B cell (primary cell): Measurements from ENCODE around the gene CXXC4. TPM values are rescaled to one million over a fixed set of nuclear protein-coding genes. Genes with fewer than 3 reads are reported as not detected.

ENCODE experiments used
- ATAC-seq: fragments of 200-7000 bp; cut with Tn5 transposase; one replicate; pipeline ENCODE4 v1.10.0; 2021; ENCODE audit warnings: low read depth, mild to moderate bottlenecking, moderate number of reproducible peaks, moderate library complexity
- CTCF ChIA-PET: fragments of 350-600 bp; sonication (Branson Sonifier 250); formaldehyde crosslinking; loops from one replicate; lab custom pipeline; 2021; ENCODE audit warnings: antibody characterized with exemption, inconsistent platforms; lab: Charles Lee
- POLR2A ChIA-PET: fragments of 350-600 bp; sonication (Branson Sonifier 250); formaldehyde crosslinking; loops from one replicate; lab custom pipeline; 2021; ENCODE audit warnings: antibody characterized with exemption; lab: Charles Lee
- DNase-seq: peaks from one replicate; pipeline ENCODE4 v3.0.0; 2013
- H2AFZ ChIP-seq: 2 replicates; pipeline ENCODE4 v1.6.1; 2012; ENCODE audit warnings: mild to moderate bottlenecking, low read depth, low read length; ENCODE audit not compliant: insufficient read depth, poor library complexity, severe bottlenecking
- H3K27ac ChIP-seq, 2 donors: 1 replicate in 1 of 2; 2 replicates in 1 of 2; pipeline ENCODE4 v1.5.1; 2012 to 2013; ENCODE audit warnings: low read length in 2 of 2, mild to moderate bottlenecking in 2 of 2, moderate library complexity in 1 of 2
- H3K27me3 ChIP-seq, 4 experiments: fragments of 200-600 bp in 1 of 4; sonication (generic) in 1 of 4; replicated peaks in 1 of 4; 1 replicate in 2 of 4; 2 replicates in 2 of 4; pipeline versions ENCODE4 v1.6.1 to v1.7.0; 2013 to 2016; ENCODE audit warnings: low read length in 3 of 4, mild to moderate bottlenecking in 2 of 4, mixed read lengths in 1 of 4, moderate library complexity in 1 of 4; ENCODE audit not compliant: insufficient read depth in 4 of 4, control insufficient read depth in 3 of 4; ENCODE audit errors: control extremely low read depth in 1 of 4
- H3K36me3 ChIP-seq, 2 experiments: replicated peaks in 1 of 2; 1 replicate in 1 of 2; 2 replicates in 1 of 2; pipeline versions ENCODE4 v1.6.1 to v1.7.1; 2013; ENCODE audit warnings: low read length in 1 of 2; ENCODE audit not compliant: insufficient read depth in 2 of 2, control insufficient read depth in 1 of 2; ENCODE audit errors: control extremely low read depth in 1 of 2, extremely low read depth in 1 of 2
- H3K4me1 ChIP-seq, 2 donors: fragments of 200-600 bp in 1 of 2; sonication (generic) in 1 of 2; 1 replicate in 1 of 2; 2 replicates in 1 of 2; pipeline versions ENCODE4 v1.5.1 to v1.6.1; 2013 to 2017; ENCODE audit warnings: low read length in 2 of 2; ENCODE audit not compliant: control insufficient read depth in 2 of 2, insufficient read depth in 2 of 2
- H3K4me2 ChIP-seq: replicated peaks from 2 replicates; pipeline ENCODE3; 2012; ENCODE audit warnings: mild to moderate bottlenecking, low read depth, low read length; ENCODE audit not compliant: poor library complexity, severe bottlenecking
- H3K4me3 ChIP-seq, 5 experiments: fragments of 200-600 bp in 1 of 5; sonication (generic) in 1 of 5; 1 replicate in 3 of 5; 2 replicates in 2 of 5; pipeline versions ENCODE4 v1.5.1 to v1.7.0; 2011 to 2016; ENCODE audit warnings: low read length in 4 of 5, mild to moderate bottlenecking in 4 of 5, low read depth in 2 of 5, control low read depth in 1 of 5, moderate library complexity in 1 of 5; ENCODE audit not compliant: insufficient read depth in 1 of 5; ENCODE audit errors: control extremely low read depth in 1 of 5, extremely low read depth in 1 of 5
- H3K79me2 ChIP-seq: fragments of 200-600 bp; sonication (generic); one replicate; pipeline ENCODE4 v1.6.0; 2016; ENCODE audit warnings: low read length; ENCODE audit not compliant: control insufficient read depth, insufficient read depth
- H3K9ac ChIP-seq: fragments of 200-600 bp; sonication (generic); 2 replicates; pipeline ENCODE4 v1.6.1; 2017; ENCODE audit warnings: mild to moderate bottlenecking, low read length, moderate library complexity
- H3K9me3 ChIP-seq, 3 donors: one replicate each; pipeline versions ENCODE4 v1.6.1 to v1.7.1; 2013; ENCODE audit warnings: low read length in 2 of 3; ENCODE audit not compliant: control insufficient read depth in 2 of 3, insufficient read depth in 1 of 3; ENCODE audit errors: control extremely low read depth in 1 of 3
- H4K20me1 ChIP-seq: 2 replicates; pipeline ENCODE4 v1.6.0; 2012; ENCODE audit warnings: mild to moderate bottlenecking, low read length; ENCODE audit not compliant: insufficient read depth, control insufficient read depth, poor library complexity, severe bottlenecking
- H3K27ac Mint-ChIP-seq: one replicate; pipeline ENCODE4 v1.8.0; 2021; ENCODE audit warnings: mixed read lengths
- H3K27me3 Mint-ChIP-seq: one replicate; pipeline ENCODE4 v1.8.0; 2021; ENCODE audit warnings: mixed read lengths
- H3K4me1 Mint-ChIP-seq: one replicate; pipeline ENCODE4 v1.8.0; 2021; ENCODE audit warnings: mixed read lengths
- H3K4me3 Mint-ChIP-seq: one replicate; pipeline ENCODE4 v1.8.0; 2021; ENCODE audit warnings: mixed read lengths
- H3K9me3 Mint-ChIP-seq: one replicate; pipeline ENCODE4 v1.8.0; 2022; ENCODE audit warnings: mixed read lengths; ENCODE audit not compliant: insufficient read depth
- EZH2 ChIP-seq: IDR thresholded peaks from 2 replicates; pipeline ENCODE4 v1.6.1; 2012; ENCODE audit warnings: borderline replicate concordance, low read depth, mild to moderate bottlenecking, moderate library complexity, low read length; ENCODE audit not compliant: insufficient read depth, poor library complexity, severe bottlenecking
- WGBS: methylation state at CpG from one replicate; pipeline ENCODE4 v1.1.5; 2013; ENCODE audit warnings: missing lambda C conversion rate; ENCODE audit not compliant: insufficient coverage; 5-methylcytosine and 5-hydroxymethylcytosine counted together
- intact Hi-C: fragments of 100-400 bp; cut with micrococcal nuclease; formaldehyde crosslinking; loops from one replicate; pipeline ENCODE4 v1.10.0; 2022
- polyA plus RNA-seq: library from polyadenylated mRNA; depleted of rRNA; stranded (reverse); fragments of >200 nt; gene quantifications from 2 replicates; pipeline ENCODE4 v1.2.3, GENCODE V29; 2012
- total RNA-seq, 2 donors: library from RNA; stranded (reverse); fragments of 120-200 nt in 1 of 2; gene quantifications; 1 replicate in 1 of 2; 2 replicates in 1 of 2; pipeline versions ENCODE4 v1.2.3 to v1.2.4, GENCODE V29; 2013 to 2022
- TF ChIP-seq, protein P1 (sequence below): fragments of 200-600 bp; IDR thresholded peaks from one replicate; pipeline ENCODE4 v1.8.0; 2022; ENCODE audit warnings: antibody characterized with exemption, mild to moderate bottlenecking

The CXXC4 gene
- total and polyA plus RNA-seq, 2 donors (not counting 1 experiment from before 2014, with no cell fraction given), result not detected

DNA sequence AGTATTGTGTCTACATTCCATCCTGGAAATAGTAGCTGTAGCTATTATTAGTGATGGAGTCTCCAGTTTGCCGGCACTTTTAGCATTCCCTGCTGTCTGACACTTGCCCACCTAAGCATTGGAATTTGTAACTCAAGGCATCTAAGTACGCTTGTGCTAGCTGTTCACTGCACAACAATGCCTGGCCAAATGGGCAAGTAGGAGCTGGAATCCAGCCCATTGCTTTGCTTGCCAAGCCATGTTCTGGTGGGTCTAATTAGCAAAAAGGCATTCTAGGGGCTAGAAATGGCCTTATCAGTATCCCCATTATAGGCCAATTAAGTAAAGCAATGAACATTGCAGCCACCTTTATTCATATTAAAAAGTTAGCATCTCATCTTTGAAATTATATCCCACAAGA, 7.8 kb upstream of the CXXC4 start:
- CTCF ChIA-PET, result no interaction called here

DNA sequence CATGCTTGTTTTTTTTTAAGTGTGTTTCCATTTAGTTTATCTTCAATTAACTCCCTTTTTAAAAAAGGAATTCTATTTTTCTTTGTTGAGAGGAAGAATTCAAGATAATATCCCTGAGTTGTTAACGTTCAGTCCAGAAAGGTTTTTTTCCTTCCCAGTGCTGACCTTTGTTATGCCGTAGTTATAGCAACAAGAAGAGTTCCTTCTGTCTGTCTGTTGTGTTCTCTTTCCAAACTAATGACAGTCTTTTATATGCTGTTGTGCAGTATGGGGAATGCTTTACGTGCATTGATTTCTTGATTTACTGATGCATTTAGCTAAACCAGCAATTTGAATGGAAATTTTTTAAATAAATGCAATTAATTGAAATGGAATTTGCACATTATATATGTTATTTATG, 6.6 kb upstream of the CXXC4 start:
- WGBS, result no CpG with 5 or more reads among the region's 3 CpGs
- CTCF ChIA-PET, result no interaction called here
- Mint-ChIP-seq H3K4me3 (no peak overlapping the region), H3K9me3 (no peaks in the 10 kb centered on the region), H3K27ac (no peak overlapping the region), H3K4me1 (no peaks in the 10 kb centered on the region), H3K27me3 (peaks cover 42% of the 10 kb centered on the region)
- Histone ChIP-seq H3K4me1 (no peaks in the 10 kb centered on the region), H3K4me2 (no peak overlapping the region), H3K4me3 (no peak overlapping the region), H3K79me2 (no peaks in the 10 kb centered on the region), H3K9ac (no peak overlapping the region), H3K36me3 (no peaks in the 10 kb centered on the region), H3K27me3 (peaks cover 0 to 4% (median 3%) of the 10 kb centered on the region in 4 experiments), H4K20me1 (no peaks in the 10 kb centered on the region), H3K27ac (no peak overlapping the region), H2AFZ (no peak overlapping the region), H3K9me3 (no peaks in the 10 kb centered on the region)
- ATAC-seq, result no peak
- POLR2A ChIA-PET, result no interaction called here
- intact Hi-C loops, result no loop called here
- TF ChIP-seq, protein P1, sequence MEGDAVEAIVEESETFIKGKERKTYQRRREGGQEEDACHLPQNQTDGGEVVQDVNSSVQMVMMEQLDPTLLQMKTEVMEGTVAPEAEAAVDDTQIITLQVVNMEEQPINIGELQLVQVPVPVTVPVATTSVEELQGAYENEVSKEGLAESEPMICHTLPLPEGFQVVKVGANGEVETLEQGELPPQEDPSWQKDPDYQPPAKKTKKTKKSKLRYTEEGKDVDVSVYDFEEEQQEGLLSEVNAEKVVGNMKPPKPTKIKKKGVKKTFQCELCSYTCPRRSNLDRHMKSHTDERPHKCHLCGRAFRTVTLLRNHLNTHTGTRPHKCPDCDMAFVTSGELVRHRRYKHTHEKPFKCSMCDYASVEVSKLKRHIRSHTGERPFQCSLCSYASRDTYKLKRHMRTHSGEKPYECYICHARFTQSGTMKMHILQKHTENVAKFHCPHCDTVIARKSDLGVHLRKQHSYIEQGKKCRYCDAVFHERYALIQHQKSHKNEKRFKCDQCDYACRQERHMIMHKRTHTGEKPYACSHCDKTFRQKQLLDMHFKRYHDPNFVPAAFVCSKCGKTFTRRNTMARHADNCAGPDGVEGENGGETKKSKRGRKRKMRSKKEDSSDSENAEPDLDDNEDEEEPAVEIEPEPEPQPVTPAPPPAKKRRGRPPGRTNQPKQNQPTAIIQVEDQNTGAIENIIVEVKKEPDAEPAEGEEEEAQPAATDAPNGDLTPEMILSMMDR, result no peak
- TF ChIP-seq EZH2, result no peak
- DNase-seq, result no peak

More for the DNA sequence above, 7.8 kb upstream of the CXXC4 start:
- no peaks in the 10 kb centered on the region for H3K4me1 Mint-ChIP-seq
- no peaks in the 10 kb centered on the region for H3K4me1 ChIP-seq
- H3K9ac ChIP-seq, result no peak overlapping the region
- POLR2A ChIA-PET, result no interaction called here
- no peak overlapping the region for H3K4me3 ChIP-seq
- no peak overlapping the region for H2AFZ ChIP-seq
- H3K27me3 Mint-ChIP-seq, result peaks cover 33% of the 10 kb centered on the region
- no peak overlapping the region for H3K4me2 ChIP-seq
- H3K9me3 Mint-ChIP-seq, result no peaks in the 10 kb centered on the region
- no peak overlapping the region for H3K27ac Mint-ChIP-seq
- no peaks in the 10 kb centered on the region for H3K79me2 ChIP-seq
- TF ChIP-seq, protein P1, result no peak
- no peak for TF ChIP-seq EZH2
- H3K36me3 ChIP-seq, result no peaks in the 10 kb centered on the region
- 94% methylated on average over 2 of the region's 2 CpGs for WGBS
- H3K9me3 ChIP-seq, result no peaks in the 10 kb centered on the region
- H4K20me1 ChIP-seq, result no peaks in the 10 kb centered on the region
- ATAC-seq, result no peak
- peaks cover 0 to 3% (median 0%) of the 10 kb centered on the region in 4 experiments for H3K27me3 ChIP-seq
- no peak overlapping the region for H3K4me3 Mint-ChIP-seq
- no peak overlapping the region for H3K27ac ChIP-seq
- intact Hi-C loops, result no loop called here
- DNase-seq, result no peak
